C1 segment of cervical spinal cord (tissue), 14 donors: ENCODE measurements around the gene STK17A.

Experiments
- DNase-seq, 14 donors: peaks; one replicate each; lab custom pipeline; 2025; lab: John Stamatoyannopoulos, UW

The STK17A gene

DNA sequence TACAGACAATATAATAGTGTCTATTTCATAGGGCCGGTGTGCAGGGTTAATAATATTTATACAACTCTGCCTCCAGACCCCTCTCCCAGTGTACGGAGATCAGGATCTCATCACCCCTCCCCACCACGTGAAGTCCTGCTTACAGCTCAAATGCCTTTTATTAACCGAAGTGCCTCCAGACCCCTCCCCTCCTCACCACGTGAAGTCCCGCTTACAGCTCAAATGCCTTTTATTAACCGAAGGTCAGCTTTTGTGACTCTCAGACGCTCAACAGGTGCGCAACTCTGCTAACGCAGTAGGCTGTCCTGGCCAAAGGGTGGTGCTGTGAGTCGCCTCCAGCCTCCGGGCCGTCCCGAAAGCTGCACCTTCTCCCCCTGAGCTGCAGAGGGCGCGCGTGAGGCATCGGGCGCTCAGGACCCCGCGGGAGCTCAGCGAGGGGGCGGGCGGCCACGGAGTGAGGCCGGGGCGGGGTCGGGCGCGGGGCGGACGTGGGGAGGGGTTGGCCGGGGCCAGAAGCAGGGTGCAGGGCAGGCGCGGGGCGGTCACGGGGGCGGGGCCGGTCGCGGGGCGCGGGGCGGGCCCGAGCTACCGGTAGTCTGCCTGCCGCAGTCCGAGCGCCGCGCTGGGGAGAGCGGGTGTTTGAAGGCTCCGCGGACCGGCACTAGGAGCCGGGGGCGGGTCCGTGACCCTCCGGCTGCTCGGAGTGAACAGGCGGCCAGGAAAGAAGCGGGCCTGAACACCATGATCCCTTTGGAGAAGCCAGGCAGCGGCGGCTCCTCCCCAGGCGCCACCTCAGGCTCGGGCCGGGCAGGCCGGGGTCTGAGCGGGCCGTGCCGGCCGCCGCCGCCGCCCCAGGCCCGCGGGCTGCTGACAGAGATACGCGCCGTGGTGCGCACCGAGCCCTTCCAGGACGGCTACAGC, at the start of gene STK17A:
STK17A (plus strand) TSS at position 606 of the 921 bp plus-strand sequence; CDS start at position 742, 136 bp downstream.
- peak; percentile 50 to 94 (median 88) for DNase-seq

- no peak for DNase-seq
These were observed 49.0 kb upstream of the STK17A start for GRCh38 chr7:43533801-43534479.

DNA sequence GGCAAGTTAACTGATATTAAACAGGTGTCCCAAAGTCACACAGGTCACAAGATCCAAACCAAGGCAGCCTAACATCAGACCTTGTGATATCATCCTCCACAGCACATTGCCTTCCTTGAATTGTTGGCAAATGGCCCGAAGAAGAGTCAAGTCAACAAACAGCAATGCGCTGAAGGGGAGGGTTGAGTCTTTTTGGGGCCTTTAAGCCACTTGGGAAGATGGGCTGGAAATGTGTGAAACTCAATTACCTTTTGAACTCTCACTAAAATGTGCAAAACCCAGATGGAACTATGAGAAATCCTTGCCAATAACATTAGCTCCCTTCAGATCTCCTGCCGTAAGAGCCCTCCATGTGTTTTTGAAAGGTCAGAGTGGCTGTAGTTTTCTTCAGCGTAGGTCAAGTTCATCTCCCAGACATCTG, 47.9 kb upstream of the STK17A start:
- no peak for DNase-seq

- DNase-seq = no peak
These were observed 46.9 kb upstream of the STK17A start for GRCh38 chr7:43535810-43536585.

GRCh38 chr7:43536773-43537172, 46.1 kb upstream of the STK17A start:
- DNase-seq = no peak

DNA sequence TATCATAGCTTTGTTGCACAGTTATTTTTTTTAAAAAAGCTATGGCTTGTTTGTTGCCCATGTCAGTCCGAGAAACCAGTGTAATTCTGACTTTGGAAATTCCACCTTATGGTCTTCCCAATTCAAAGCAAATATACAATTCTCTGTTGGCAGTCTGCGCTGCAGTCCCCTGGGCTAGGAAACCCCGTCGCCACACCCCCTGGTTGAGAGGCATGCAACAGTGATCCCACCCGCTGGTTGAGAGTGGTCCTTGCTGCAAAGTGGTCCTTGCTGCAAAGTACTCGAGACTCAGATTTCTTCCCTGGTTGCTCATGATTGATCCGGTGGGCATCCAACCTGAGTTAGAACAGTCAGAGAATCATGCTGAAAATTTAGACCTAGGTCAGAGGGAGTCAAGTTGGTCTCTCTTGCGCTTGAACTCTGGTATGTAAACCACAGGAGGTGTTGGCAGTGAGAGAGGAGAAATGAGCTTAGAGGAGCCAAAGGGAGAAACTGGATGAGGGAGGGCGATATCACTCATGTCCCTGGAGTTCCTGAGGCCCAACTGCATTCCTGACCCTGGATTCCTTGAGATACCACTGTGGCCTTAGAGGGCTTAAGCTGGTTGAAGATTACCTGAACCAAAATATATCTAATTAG, 45.0 kb upstream of the STK17A start:
- no peak for DNase-seq

GRCh38 chr7:43538404-43538771, 44.5 kb upstream of the STK17A start:
- no peak for DNase-seq

GRCh38 chr7:43540471-43540870, 42.4 kb upstream of the STK17A start:
- no peak for DNase-seq

GRCh38 chr7:43542716-43543115, 40.2 kb upstream of the STK17A start:
- no peak for DNase-seq

GRCh38 chr7:43546231-43546630, 36.7 kb upstream of the STK17A start:
- no peak for DNase-seq

DNA sequence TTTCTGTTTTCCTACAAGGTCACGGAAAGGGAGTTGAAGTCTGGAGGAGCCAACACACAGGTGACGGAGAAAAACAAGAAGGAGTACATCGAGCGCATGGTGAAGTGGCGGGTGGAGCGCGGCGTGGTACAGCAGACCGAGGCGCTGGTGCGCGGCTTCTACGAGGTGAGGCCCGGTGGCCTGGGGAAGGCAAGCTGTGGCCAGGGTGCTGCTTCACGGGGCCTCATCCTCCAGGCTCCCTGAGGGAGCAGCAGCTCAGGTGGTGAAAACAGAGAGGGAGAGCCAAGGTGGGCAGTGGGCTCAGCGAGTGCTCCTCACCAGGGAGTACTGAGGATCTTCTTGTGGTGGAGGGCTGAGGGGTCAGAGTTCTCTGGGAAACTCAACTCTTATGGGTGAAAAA, 32.5 kb upstream of the STK17A start:
- DNase-seq = no peak

DNA sequence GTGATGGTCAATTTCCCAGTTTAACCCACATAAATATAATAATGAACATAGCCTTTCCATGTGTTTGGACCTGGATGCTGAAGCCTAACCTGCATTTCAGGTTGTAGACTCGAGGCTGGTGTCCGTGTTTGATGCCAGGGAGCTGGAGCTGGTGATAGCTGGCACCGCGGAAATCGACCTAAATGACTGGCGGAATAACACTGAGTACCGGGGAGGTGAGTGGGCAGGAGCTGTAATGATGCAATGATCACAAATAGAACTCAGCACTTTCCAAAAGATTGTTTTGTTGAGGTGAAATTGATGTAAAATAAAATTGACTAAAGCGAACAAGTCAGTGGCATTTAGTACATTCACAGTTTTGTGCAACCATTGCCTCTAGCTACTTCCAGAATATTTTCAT, 30.8 kb upstream of the STK17A start:
- DNase-seq = no peak

GRCh38 chr7:43553999-43554398, 28.9 kb upstream of the STK17A start:
- DNase-seq = no peak

GRCh38 chr7:43554423-43554822, 28.5 kb upstream of the STK17A start:
- DNase-seq = no peak

- DNase-seq = no peak
These were observed 24.9 kb upstream of the STK17A start for GRCh38 chr7:43557831-43558495.

- no peak for DNase-seq
These were observed 23.6 kb upstream of the STK17A start for GRCh38 chr7:43559171-43559945.

DNA sequence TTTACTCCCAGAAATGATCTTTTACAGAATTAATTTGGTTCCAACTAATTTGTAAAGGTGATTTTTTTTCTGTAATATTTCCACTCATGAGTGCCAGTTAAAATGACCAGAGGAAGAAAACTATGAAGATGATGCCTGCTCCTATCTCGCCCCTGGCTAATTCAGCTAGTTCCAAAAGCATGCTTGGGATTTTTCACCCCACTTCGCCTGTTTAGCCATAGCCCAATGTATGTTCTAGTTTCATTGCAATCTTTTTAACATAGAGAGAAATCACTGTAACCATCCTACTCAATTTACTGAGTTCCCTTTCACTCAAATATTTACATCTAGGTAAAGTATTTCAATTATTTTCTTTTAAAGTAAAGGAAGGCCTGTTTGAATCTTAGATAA, 23.0 kb upstream of the STK17A start:
- DNase-seq = no peak

GRCh38 chr7:43560742-43561330, 22.1 kb upstream of the STK17A start:
- no peak for DNase-seq

DNA sequence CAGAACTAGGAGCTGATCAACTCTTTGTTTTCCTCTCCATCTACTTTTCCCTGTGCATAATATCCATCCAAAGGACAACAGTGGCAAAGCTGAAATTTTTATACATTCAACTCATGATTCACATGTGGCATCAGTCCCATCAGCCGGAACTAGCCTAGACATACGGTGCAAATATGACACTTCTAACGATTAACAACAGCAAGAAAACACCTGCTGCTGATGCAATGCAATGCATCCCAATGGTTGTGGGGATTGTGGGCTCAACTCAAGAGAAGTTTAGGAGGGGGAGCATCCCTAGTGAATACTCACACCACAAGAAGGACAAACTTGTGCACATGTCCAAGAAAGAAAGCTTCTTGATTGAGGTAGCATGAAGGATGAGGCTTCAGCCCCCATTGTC, 20.5 kb upstream of the STK17A start:
- no peak for DNase-seq

DNA sequence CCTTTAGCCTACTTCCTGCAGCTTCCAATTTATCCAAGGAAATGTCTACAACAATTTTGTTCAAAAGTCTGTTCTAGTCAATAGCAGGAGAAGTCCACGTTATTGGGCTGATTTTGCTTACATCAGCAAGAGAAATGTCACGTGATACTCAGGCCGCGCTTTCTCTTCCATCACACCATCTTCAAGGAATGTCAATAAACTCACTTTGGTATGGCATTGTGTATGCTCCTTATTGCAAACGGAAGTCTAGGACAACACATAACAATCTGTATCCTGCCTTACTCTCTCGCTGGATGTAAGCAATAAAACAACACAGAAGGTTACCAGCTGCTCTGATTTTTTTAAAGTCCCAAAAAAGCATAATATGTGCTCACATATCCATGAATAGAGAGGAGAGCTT, 17.1 kb upstream of the STK17A start:
- no peak for DNase-seq
